ENCODE results near the gene SREK1. TPM values are rescaled to one million over a fixed set of nuclear protein-coding genes. Genes with fewer than 3 reads are reported as not detected.

Gene SREK1
- total RNA-seq, 1 experiment from 2014 or later = 59.6 TPM

GRCh38 chr5:66169534-66169933, 25.4 kb downstream of the SREK1 start:
- Mint-ChIP-seq H3K27ac (no peak overlapping the region), H3K4me1 (no peaks in the 10 kb centered on the region), H3K27me3 (ENCODE audit: low read depth) (no peaks in the 10 kb centered on the region), H3K9me3 (no peaks in the 10 kb centered on the region), H3K36me3 (ENCODE audit: insufficient read depth in 1 of 3, low read depth in 3 of 3) (peaks cover 13 to 57% (median 47%) of the 10 kb centered on the region in 3 experiments; a peak in 6 of 7 replicates), H3K4me3 (no peak overlapping the region)
- Histone ChIP-seq H2BK5ac (ENCODE audit: insufficient read length, low read length) (no peak overlapping the region), H4K8ac (replicated peaks; ENCODE audit: insufficient read length, low read depth, low read length) (no peak overlapping the region), H4K5ac (ENCODE audit: insufficient read length, low read depth, low read length) (no peak overlapping the region), H4K91ac (ENCODE audit: insufficient read length, low read depth, low read length) (no peak overlapping the region), H2BK12ac (ENCODE audit: insufficient read length, low read depth, low read length) (no peak overlapping the region), H3K56ac (ENCODE audit: insufficient read length, low read depth, low read length) (no peak overlapping the region), H3K27me3 (ENCODE audit: insufficient read depth, low read length) (no peaks in the 10 kb centered on the region), H3K27ac (ENCODE audit: insufficient read length, low read depth, low read length) (no peak overlapping the region), H3K79me1 (ENCODE audit: insufficient read depth, low read depth, low read length, poor library complexity, severe bottlenecking) (no peaks in the 10 kb centered on the region), H2AFZ (ENCODE audit: low read length) (no peak overlapping the region), H3K23me2 (ENCODE audit: insufficient read length, low read depth, low read length, poor library complexity, severe bottlenecking) (no peaks in the 10 kb centered on the region), H3T11ph (ENCODE audit: low read length) (no peak overlapping the region), H3K4me1 (ENCODE audit: insufficient read depth, low read length) (no peaks in the 10 kb centered on the region), H3K9ac (ENCODE audit: extremely low read depth, insufficient read length, low read length) (no peak overlapping the region), H3K79me2 (ENCODE audit: insufficient read depth, low read length) (no peaks in the 10 kb centered on the region), H3K9me3 (ENCODE audit: control insufficient read depth, low read depth, low read length) (no peaks in the 10 kb centered on the region), H3K23ac (ENCODE audit: insufficient read length, low read depth, low read length) (no peak overlapping the region), H3K4ac (ENCODE audit: low read depth, low read length) (no peak overlapping the region), H3K14ac (ENCODE audit: insufficient read depth, low read length) (no peak overlapping the region), H2AK5ac (ENCODE audit: insufficient read length, low read length) (no peak overlapping the region), H2BK15ac (ENCODE audit: low read depth, low read length) (no peak overlapping the region), H2BK120ac (ENCODE audit: low read depth, low read length, poor library complexity, severe bottlenecking) (no peak overlapping the region), H4K20me1 (ENCODE audit: control insufficient read depth, insufficient read depth, insufficient read length) (no peaks in the 10 kb centered on the region), H3K4me2 (ENCODE audit: insufficient read depth, insufficient read length, low read length) (no peak overlapping the region), H3K18ac (ENCODE audit: insufficient read length, low read depth, low read length) (no peak overlapping the region), H2BK20ac (ENCODE audit: low read depth, low read length, poor library complexity, severe bottlenecking) (no peak overlapping the region)
- TF ChIP-seq, protein P1, sequence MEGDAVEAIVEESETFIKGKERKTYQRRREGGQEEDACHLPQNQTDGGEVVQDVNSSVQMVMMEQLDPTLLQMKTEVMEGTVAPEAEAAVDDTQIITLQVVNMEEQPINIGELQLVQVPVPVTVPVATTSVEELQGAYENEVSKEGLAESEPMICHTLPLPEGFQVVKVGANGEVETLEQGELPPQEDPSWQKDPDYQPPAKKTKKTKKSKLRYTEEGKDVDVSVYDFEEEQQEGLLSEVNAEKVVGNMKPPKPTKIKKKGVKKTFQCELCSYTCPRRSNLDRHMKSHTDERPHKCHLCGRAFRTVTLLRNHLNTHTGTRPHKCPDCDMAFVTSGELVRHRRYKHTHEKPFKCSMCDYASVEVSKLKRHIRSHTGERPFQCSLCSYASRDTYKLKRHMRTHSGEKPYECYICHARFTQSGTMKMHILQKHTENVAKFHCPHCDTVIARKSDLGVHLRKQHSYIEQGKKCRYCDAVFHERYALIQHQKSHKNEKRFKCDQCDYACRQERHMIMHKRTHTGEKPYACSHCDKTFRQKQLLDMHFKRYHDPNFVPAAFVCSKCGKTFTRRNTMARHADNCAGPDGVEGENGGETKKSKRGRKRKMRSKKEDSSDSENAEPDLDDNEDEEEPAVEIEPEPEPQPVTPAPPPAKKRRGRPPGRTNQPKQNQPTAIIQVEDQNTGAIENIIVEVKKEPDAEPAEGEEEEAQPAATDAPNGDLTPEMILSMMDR (conservative IDR thresholded peaks at IDR 0.05) = no peak
- no CpG with 5 or more reads among the region's 4 CpGs for WGBS (ENCODE audit: extremely low coverage, insufficient read length, low lambda C conversion rate)
- no peak for DNase-seq
